GM18505 (cell line): Measurements from ENCODE around the gene PCDH9.
"Not testable (repeated sequence)": the region's sequence is repeated elsewhere in the genome, so short reads cannot be mapped to it uniquely, and the experiment has no call there.

Source experiments
- ATAC-seq: cut with Tn5 transposase; IDR thresholded peaks from one replicate; pipeline ENCODE4 v1.9.1; 2021; ENCODE audit not compliant: unreplicated experiment
- POLR2A ChIP-seq: IDR thresholded peaks from 4 replicates; pipeline ENCODE4 v1.6.1; 2011; ENCODE audit warnings: borderline replicate concordance; ENCODE audit not compliant: insufficient read depth, insufficient read length; ENCODE audit errors: extremely low read depth

Gene PCDH9

GRCh38 chr13:66911411-66911939 is 318.7 kb downstream of the PCDH9 start:
- TF ChIP-seq POLR2A = no peak
- ATAC-seq = no peak

- ATAC-seq = no peak
- no peak for TF ChIP-seq POLR2A
Observed at GRCh38 chr13:66899955-66900354, 330.2 kb downstream of the PCDH9 start.

GRCh38 chr13:66896933-66897332 is 333.2 kb downstream of the PCDH9 start:
- no peak for ATAC-seq
- no peak for TF ChIP-seq POLR2A

GRCh38 chr13:66895780-66896179 is 334.4 kb downstream of the PCDH9 start:
- ATAC-seq = no peak

GRCh38 chr13:66895320-66895719 is 334.8 kb downstream of the PCDH9 start:
- no peak for ATAC-seq
- TF ChIP-seq POLR2A = no peak

More at GRCh38 chr13:66895780-66896179, 334.4 kb downstream of the PCDH9 start:
- TF ChIP-seq POLR2A = no peak

GRCh38 chr13:66888698-66889097 is 341.4 kb downstream of the PCDH9 start:
- no peak for ATAC-seq
- TF ChIP-seq POLR2A = no peak

GRCh38 chr13:66887088-66887487 is 343.0 kb downstream of the PCDH9 start:
- no peak for TF ChIP-seq POLR2A
- ATAC-seq = peak; percentile 96

GRCh38 chr13:66886264-66886663 is 343.9 kb downstream of the PCDH9 start:
- TF ChIP-seq POLR2A = no peak
- ATAC-seq = no peak

- not testable (repeated sequence) for ATAC-seq
Observed at GRCh38 chr13:66881170-66881569, 349.0 kb downstream of the PCDH9 start.

- no peak for TF ChIP-seq POLR2A
- no peak for ATAC-seq
Observed at GRCh38 chr13:66879988-66880387, 350.1 kb downstream of the PCDH9 start.

GRCh38 chr13:66875264-66875663 is 354.9 kb downstream of the PCDH9 start:
- TF ChIP-seq POLR2A = no peak
- no peak for ATAC-seq

GRCh38 chr13:66864627-66865026 is 365.5 kb downstream of the PCDH9 start:
- ATAC-seq = no peak
- no peak for TF ChIP-seq POLR2A

- no peak for ATAC-seq
- TF ChIP-seq POLR2A = no peak
Observed at GRCh38 chr13:66860878-66861417, 369.2 kb downstream of the PCDH9 start.

GRCh38 chr13:66859934-66860877 is 369.9 kb downstream of the PCDH9 start:
- no peak for ATAC-seq
- no peak for TF ChIP-seq POLR2A
